ENCODE data around the gene MNAT1. TPM values are rescaled to one million over a fixed set of nuclear protein-coding genes. Genes with fewer than 3 reads are reported as not detected.

Gene MNAT1
- total and polyA plus RNA-seq, 9 of the 15 experiments (the other 6 are each of a cell fraction or from before 2014, with no cell fraction given), result 37.8 to 83.3 (median 60.4) TPM

DNA sequence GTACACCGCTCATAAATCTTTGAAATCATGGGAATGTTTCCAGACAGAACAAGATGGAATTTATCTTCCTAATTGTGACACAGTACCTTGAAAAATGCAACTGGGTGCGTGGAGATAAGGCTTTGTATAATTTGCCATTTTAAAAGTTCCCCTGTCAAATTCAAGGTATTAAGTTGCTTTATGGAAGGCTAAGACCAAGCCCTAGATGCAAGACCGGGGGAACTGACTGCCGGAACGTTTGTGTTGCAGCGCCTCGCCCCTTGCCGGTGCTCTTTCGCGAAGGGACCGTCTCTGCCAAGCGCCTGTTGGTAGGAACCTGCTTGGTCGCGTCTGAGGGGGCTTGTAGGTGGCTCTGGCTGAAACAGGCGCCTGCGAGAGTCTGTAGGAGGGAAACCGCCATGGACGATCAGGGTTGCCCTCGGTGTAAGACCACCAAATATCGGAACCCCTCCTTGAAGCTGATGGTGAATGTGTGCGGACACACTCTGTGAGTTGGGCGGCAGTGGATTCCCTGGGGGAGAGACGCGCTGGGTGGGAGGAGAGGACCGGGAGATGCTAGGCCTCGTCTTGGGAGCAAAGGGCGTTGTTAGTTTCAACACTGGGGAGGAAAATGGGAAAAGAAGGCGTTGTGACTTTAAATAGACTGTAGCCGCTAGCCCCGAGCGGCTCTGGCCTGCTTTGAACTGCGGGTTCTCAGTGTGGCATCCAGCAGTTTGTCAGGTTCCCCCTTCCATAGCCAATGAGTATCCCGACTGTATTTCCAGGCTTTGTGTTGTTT is at the start of gene MNAT1 (continued):
- TF ChIP-seq, protein P1, sequence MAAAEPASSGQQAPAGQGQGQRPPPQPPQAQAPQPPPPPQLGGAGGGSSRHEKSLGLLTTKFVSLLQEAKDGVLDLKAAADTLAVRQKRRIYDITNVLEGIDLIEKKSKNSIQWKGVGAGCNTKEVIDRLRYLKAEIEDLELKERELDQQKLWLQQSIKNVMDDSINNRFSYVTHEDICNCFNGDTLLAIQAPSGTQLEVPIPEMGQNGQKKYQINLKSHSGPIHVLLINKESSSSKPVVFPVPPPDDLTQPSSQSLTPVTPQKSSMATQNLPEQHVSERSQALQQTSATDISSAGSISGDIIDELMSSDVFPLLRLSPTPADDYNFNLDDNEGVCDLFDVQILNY (CRISPR knock-in tag; IDR thresholded peaks at IDR 0.05), result peak; percentile 47; the same call in 1 of the 2 replicates
- peak; percentile 49; the same call in 1 of the 2 replicates for TF ChIP-seq TOE1 (IDR thresholded peaks at IDR 0.05; ENCODE audit: borderline replicate concordance)
- no peak for TF ChIP-seq TOE1 (CRISPR knock-in tag; IDR thresholded peaks at IDR 0.05; ENCODE audit: borderline replicate concordance, low read depth)
- TF ChIP-seq PHB2 (IDR thresholded peaks at IDR 0.05; ENCODE audit: low read depth), result no peak
- no peak for TF ChIP-seq RBM39 (optimal IDR thresholded peaks at IDR 0.05; ENCODE audit: low read depth, low read length)
- TF ChIP-seq NEUROD1 (IDR thresholded peaks at IDR 0.05; ENCODE audit: borderline replicate concordance, low read depth, low read length, partially characterized antibody), result peak; percentile 53
- peak; percentile 84 for TF ChIP-seq ZEB2 (IDR thresholded peaks at IDR 0.05)
- TF ChIP-seq TFAM (CRISPR knock-in tag; conservative IDR thresholded peaks at IDR 0.05), result no peak
- TF ChIP-seq RFX7 (CRISPR knock-in tag; IDR thresholded peaks at IDR 0.05), result no peak
- peak; percentile 75 for TF ChIP-seq PHF20 (IDR thresholded peaks at IDR 0.05; ENCODE audit: partially characterized antibody)
- TF ChIP-seq, protein P2, sequence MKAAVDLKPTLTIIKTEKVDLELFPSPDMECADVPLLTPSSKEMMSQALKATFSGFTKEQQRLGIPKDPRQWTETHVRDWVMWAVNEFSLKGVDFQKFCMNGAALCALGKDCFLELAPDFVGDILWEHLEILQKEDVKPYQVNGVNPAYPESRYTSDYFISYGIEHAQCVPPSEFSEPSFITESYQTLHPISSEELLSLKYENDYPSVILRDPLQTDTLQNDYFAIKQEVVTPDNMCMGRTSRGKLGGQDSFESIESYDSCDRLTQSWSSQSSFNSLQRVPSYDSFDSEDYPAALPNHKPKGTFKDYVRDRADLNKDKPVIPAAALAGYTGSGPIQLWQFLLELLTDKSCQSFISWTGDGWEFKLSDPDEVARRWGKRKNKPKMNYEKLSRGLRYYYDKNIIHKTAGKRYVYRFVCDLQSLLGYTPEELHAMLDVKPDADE (conservative IDR thresholded peaks at IDR 0.05; ENCODE audit: control insufficient read depth, low read depth, low read length), result 0 out of 2 replicates have a peak, but pooled peaks have one; percentile 27
- 0 out of 2 replicates have a peak, but pooled peaks have one; percentile 51 for TF ChIP-seq CC2D1A (IDR thresholded peaks at IDR 0.05)
- no peak for TF ChIP-seq SRF (CRISPR knock-in tag; IDR thresholded peaks at IDR 0.05)
- TF ChIP-seq GABPB1 (CRISPR knock-in tag; IDR thresholded peaks at IDR 0.05), result peak; percentile 91
- TF ChIP-seq ZNF124 (CRISPR knock-in tag; IDR thresholded peaks at IDR 0.05), result no peak
- no peak for TF ChIP-seq ZNF324 (CRISPR knock-in tag; IDR thresholded peaks at IDR 0.05)
- no peak for TF ChIP-seq SRSF7 (optimal IDR thresholded peaks at IDR 0.05; ENCODE audit: low read depth, low read length)
- no peak for TF ChIP-seq CHCHD3 (CRISPR knock-in tag; IDR thresholded peaks at IDR 0.05)
- TF ChIP-seq, protein P3, sequence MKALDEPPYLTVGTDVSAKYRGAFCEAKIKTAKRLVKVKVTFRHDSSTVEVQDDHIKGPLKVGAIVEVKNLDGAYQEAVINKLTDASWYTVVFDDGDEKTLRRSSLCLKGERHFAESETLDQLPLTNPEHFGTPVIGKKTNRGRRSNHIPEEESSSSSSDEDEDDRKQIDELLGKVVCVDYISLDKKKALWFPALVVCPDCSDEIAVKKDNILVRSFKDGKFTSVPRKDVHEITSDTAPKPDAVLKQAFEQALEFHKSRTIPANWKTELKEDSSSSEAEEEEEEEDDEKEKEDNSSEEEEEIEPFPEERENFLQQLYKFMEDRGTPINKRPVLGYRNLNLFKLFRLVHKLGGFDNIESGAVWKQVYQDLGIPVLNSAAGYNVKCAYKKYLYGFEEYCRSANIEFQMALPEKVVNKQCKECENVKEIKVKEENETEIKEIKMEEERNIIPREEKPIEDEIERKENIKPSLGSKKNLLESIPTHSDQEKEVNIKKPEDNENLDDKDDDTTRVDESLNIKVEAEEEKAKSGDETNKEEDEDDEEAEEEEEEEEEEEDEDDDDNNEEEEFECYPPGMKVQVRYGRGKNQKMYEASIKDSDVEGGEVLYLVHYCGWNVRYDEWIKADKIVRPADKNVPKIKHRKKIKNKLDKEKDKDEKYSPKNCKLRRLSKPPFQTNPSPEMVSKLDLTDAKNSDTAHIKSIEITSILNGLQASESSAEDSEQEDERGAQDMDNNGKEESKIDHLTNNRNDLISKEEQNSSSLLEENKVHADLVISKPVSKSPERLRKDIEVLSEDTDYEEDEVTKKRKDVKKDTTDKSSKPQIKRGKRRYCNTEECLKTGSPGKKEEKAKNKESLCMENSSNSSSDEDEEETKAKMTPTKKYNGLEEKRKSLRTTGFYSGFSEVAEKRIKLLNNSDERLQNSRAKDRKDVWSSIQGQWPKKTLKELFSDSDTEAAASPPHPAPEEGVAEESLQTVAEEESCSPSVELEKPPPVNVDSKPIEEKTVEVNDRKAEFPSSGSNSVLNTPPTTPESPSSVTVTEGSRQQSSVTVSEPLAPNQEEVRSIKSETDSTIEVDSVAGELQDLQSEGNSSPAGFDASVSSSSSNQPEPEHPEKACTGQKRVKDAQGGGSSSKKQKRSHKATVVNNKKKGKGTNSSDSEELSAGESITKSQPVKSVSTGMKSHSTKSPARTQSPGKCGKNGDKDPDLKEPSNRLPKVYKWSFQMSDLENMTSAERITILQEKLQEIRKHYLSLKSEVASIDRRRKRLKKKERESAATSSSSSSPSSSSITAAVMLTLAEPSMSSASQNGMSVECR (CRISPR knock-in tag; IDR thresholded peaks at IDR 0.05), result 0 out of 2 replicates have a peak, but pooled peaks have one; percentile 38
- no peak for TF ChIP-seq PCBP2 (IDR thresholded peaks at IDR 0.05; ENCODE audit: low read depth, low read length, poor library complexity, severe bottlenecking)
- TF ChIP-seq BHLHE40 (IDR thresholded peaks at IDR 0.05; ENCODE audit: low read length), result peak; percentile 37; the same call in 1 of the 2 replicates
- no peak for TF ChIP-seq ZNF436 (CRISPR knock-in tag; IDR thresholded peaks at IDR 0.05)
- peak; percentile 90 for TF ChIP-seq POLR2A (conservative IDR thresholded peaks at IDR 0.05)
- peak; percentile 68 for TF ChIP-seq RB1 (IDR thresholded peaks at IDR 0.05; ENCODE audit: low read depth)

All from K562 (cell line).